ENCODE results near the gene NPHP4.

Gene NPHP4

DNA sequence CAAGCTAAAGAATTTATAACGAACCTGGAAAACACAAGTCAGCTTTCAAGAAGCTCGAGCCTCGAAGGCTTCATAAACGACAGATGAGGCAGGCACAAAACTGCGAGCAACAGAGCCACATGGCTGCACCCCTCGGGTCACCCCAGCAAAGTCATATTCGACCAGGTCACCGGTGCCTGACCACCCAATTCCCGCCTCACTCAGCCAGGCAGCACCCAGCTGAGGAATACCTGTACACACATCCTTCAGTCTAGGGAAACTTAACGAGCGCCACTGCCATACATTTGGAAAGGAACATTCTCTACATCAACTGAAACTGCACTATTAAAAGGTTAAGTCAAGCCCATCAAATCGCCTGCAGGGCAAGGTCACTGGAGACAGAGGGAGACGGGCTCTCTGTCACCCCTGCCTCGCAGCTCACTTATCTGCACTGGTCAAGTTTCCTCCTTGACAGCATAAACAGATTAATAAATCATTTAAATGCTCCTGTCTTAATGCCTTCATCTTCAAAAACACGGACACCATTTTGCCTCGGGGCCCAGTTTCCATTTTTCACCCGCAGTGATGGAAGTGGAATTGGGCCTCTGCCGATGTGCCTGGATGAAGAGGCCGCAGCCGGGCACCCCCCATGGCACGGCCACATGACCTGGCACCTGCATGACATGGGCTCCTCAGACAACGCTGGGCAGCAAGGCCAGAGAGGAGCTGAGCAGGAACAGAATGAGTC, 20.6 kb downstream of the NPHP4 start:
- DNase-seq (ENCODE audit: low read depth in 2 of 2): no peak

- no peak for DNase-seq (ENCODE audit: low read depth in 2 of 2)
These were observed 21.5 kb downstream of the NPHP4 start for GRCh38 chr1:5970610-5971273.

GRCh38 chr1:5969168-5969567, 23.1 kb downstream of the NPHP4 start:
- no peak for DNase-seq (ENCODE audit: low read depth in 2 of 2)

GRCh38 chr1:5968161-5968736, 24.0 kb downstream of the NPHP4 start:
- no peak for DNase-seq (ENCODE audit: low read depth in 2 of 2)

- DNase-seq (ENCODE audit: low read depth in 2 of 2): no peak
These were observed 24.7 kb downstream of the NPHP4 start for GRCh38 chr1:5967351-5968160.

GRCh38 chr1:5966543-5967205, 25.6 kb downstream of the NPHP4 start:
- no peak for DNase-seq (ENCODE audit: low read depth in 2 of 2)

DNA sequence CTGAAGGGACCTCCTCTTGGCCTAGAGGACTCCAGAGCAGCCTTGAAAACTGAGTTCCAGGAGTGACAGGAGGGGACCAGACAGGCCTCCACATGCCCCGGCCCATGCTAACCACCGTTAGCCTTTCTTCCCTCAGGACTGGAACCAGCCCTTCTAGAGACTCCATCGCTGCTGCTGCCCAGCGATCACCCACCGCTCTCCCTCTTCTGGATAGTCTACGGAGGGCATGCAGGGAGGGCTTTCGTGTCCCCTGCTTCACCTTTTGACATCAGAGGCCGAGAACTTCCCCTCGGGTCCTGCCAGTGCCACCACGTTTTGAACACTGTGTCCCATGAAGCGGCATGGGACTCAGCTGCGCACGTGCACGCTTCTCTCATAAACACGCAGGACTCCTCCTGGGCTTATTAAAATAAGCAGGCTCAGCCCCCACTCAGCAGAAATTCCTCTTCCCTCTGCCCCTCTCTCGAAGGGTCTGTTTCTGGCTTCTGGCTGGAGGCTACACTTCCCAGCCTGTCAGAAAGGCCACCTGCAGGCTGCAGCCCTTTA, 26.6 kb downstream of the NPHP4 start:
- DNase-seq (ENCODE audit: low read depth in 2 of 2): no peak

DNA sequence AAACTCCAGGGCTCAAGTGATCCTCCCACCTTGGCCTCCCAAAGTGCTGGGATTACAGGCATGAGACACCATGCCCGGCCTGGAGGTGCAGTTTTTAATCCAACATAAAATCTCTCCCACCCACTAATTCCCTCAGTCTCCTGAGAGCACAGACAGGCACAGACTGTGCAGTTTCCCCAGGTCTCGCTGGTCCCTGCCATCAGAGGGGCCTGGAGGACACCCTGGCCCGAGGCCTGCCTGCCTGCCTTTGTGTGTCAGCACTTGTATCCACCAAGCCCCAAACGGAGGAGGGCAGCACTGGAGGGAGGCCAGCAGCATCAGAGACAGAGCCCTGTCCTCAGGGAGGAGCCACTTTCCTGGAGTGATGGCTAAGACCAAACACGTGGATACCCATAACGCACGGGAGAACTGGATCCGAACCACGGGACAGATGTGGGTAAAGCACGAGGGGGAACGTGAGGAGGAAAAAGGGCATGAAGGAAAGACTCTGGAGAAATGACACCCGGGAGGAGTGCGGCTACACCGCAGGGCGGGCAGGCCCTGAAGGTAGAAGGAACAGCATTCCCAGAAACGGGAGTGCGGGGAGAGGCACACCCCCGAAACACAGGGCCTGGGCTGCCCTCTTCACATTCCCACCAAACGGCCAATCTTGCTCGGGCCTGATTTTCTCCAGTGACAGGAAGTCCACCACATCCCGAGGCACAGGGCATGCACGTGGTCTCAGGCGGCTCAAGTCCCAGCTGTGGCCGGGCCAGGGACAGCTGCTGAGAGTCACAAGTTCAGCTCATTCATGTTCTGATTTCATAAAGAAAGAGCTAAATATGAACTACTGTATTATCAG, 29.7 kb downstream of the NPHP4 start:
- DNase-seq (ENCODE audit: low read depth in 2 of 2): no peak

DNA sequence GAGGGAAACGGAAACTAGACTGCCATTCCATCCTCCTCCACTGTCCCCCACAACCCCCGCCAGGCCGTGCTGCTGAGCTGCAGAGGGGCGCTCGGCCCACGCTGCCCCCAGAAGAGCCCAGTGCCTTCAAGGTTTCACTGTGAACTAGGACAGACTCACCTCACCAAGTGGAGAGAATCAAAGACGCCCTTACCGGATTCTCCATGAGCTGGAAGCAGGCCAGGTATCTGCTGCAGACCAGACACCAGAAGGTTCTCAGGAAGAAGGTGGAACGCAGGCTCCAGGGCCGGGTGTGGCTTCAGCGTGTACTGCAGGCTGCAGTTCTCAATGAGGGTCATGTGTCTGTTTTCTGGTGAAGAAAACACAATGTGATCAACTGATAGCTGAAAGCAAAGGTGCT, 30.6 kb downstream of the NPHP4 start:
- no peak for DNase-seq (ENCODE audit: low read depth in 2 of 2)

GRCh38 chr1:5960336-5960735, 31.9 kb downstream of the NPHP4 start:
- DNase-seq (ENCODE audit: low read depth in 2 of 2): no peak

GRCh38 chr1:5959667-5960230, 32.5 kb downstream of the NPHP4 start:
- no peak for DNase-seq (ENCODE audit: low read depth in 2 of 2)

DNA sequence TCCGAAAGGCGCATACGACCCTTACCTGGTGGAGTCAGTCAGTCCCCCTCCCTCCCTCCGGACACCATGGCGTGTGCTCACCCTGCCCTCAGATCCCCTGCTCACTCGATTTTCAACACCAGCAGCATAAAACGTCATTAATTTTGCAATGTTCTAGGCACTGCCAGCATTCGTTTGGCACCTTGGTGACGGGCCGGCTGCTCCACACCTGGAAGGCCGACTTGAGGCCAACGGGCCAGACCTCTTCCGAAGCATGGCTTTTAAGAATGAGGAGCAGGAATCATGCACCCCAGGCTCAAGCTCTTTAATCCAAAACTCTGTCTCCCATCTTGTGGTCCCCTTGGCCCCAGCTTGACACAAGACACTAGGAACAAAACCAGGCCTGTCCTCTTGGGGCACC, 33.1 kb downstream of the NPHP4 start:
- no peak for DNase-seq (ENCODE audit: low read depth in 2 of 2)

DNA sequence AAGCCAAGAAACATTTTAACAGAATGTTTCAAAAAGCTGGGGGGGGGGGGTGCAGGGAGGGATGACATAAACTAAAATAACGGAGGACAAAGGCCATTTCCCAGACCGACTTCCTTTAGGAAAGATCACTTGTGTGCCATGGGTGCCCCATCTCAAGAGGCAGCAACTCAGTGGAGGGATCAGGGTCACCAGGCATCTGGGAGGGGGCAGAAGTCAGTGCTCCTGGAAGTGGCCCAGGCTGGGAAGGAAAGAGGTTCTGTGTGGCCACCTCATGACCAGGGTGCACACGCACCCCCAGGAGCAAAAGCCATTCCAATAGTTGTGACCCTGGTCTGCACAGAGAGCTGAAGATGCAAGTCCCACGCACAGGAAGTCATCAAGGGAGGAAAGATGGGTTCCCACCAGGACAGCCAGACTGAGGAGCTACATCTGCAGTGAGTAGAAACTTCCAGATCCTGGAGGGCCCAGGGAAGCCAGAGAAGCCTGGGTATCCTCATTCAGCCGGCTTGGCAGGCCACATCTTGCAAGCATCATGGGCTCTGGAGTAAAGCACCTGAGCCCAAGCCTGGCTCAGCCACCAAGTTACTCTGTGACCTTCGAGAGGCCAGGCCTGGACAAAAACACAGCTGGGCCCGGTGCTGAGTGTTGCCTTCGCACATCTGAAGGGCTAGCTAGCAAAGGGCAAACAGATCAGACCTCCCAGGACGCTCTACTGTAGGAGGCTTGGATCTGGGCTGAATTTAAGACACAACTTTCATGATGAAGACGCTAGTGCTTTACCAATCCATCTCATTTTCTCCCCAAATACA, 36.0 kb downstream of the NPHP4 start:
- DNase-seq (ENCODE audit: low read depth in 2 of 2): no peak

GRCh38 chr1:5955479-5955977, 36.7 kb downstream of the NPHP4 start:
- DNase-seq (ENCODE audit: low read depth in 2 of 2): no peak

DNA sequence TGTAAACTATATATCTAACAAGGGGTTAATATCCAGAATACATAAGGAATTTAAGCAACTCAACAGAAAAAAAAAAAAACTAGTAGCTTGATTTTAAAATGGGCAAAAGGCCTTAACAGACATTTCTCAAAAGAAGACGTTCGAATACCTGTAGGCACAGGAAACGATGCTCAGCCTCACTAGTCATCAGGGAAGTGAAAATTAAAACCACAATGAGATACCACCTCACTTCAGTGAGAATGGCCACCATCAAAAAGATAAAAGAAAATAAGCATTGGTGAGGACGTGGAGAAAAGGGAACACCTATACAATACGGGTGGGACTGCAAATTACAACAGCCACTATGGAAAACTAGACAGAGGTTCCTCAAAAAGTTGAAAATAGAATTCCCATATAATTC, 37.3 kb downstream of the NPHP4 start:
- DNase-seq (ENCODE audit: low read depth in 2 of 2): no peak

- no peak for DNase-seq (ENCODE audit: low read depth in 2 of 2)
These were observed 38.8 kb downstream of the NPHP4 start for GRCh38 chr1:5953386-5953785.

- no peak for DNase-seq (ENCODE audit: low read depth in 2 of 2)
These were observed 40.3 kb downstream of the NPHP4 start for GRCh38 chr1:5951846-5952410.

- DNase-seq (ENCODE audit: low read depth in 2 of 2): no peak
These were observed 41.0 kb downstream of the NPHP4 start for GRCh38 chr1:5950994-5951785.

All from stimulated activated CD4-positive, alpha-beta T cell treated with anti-CD3 and anti-CD28 coated beads, Interleukin-1b, Interleukin-23, amount 100 ng/mL, for 4 hours (primary cell).